ENCODE results near the gene IL1RL2. TPM values are rescaled to one million over a fixed set of nuclear protein-coding genes. Genes with fewer than 3 reads are reported as not detected.

The IL1RL2 gene
- total RNA-seq, 1 experiment from 2014 or later: not detected

GRCh38 chr2:102258386-102259074 lies 71.7 kb downstream of the IL1RL2 start:
- Mint-ChIP-seq H3K9me3 (no peaks in the 10 kb centered on the region), H3K36me3 (no peaks in the 10 kb centered on the region), H3K27ac (no peak overlapping the region), H3K4me3 (no peak overlapping the region), H3K27me3 (ENCODE audit: low read depth) (peaks cover 3% of the 10 kb centered on the region; the same call in 1 of the 2 replicates), H3K4me1 (no peaks in the 10 kb centered on the region; the same call in 1 of the 2 replicates)
- DNase-seq (ENCODE audit: low spot score) (no peak), ATAC-seq (no peak)
- TF ChIP-seq ZNF425 (CRISPR knock-in tag; conservative IDR thresholded peaks at IDR 0.05): no peak
- TF ChIP-seq FOXP1 (CRISPR knock-in tag; IDR thresholded peaks at IDR 0.05; ENCODE audit: borderline replicate concordance): no peak
- TF ChIP-seq ELF4 (CRISPR knock-in tag; IDR thresholded peaks at IDR 0.05; ENCODE audit: low read depth): no peak
- no peak for TF ChIP-seq PRRX2 (CRISPR knock-in tag; IDR thresholded peaks at IDR 0.05)
- TF ChIP-seq, protein P1, sequence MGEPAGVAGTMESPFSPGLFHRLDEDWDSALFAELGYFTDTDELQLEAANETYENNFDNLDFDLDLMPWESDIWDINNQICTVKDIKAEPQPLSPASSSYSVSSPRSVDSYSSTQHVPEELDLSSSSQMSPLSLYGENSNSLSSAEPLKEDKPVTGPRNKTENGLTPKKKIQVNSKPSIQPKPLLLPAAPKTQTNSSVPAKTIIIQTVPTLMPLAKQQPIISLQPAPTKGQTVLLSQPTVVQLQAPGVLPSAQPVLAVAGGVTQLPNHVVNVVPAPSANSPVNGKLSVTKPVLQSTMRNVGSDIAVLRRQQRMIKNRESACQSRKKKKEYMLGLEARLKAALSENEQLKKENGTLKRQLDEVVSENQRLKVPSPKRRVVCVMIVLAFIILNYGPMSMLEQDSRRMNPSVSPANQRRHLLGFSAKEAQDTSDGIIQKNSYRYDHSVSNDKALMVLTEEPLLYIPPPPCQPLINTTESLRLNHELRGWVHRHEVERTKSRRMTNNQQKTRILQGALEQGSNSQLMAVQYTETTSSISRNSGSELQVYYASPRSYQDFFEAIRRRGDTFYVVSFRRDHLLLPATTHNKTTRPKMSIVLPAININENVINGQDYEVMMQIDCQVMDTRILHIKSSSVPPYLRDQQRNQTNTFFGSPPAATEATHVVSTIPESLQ (CRISPR knock-in tag; IDR thresholded peaks at IDR 0.05): no peak
- TF ChIP-seq, protein P2, sequence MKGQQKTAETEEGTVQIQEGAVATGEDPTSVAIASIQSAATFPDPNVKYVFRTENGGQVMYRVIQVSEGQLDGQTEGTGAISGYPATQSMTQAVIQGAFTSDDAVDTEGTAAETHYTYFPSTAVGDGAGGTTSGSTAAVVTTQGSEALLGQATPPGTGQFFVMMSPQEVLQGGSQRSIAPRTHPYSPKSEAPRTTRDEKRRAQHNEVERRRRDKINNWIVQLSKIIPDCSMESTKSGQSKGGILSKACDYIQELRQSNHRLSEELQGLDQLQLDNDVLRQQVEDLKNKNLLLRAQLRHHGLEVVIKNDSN (CRISPR knock-in tag; IDR thresholded peaks at IDR 0.05): no peak
- no peak for TF ChIP-seq HMGA2 (CRISPR knock-in tag; IDR thresholded peaks at IDR 0.05)
- TF ChIP-seq, protein P3, sequence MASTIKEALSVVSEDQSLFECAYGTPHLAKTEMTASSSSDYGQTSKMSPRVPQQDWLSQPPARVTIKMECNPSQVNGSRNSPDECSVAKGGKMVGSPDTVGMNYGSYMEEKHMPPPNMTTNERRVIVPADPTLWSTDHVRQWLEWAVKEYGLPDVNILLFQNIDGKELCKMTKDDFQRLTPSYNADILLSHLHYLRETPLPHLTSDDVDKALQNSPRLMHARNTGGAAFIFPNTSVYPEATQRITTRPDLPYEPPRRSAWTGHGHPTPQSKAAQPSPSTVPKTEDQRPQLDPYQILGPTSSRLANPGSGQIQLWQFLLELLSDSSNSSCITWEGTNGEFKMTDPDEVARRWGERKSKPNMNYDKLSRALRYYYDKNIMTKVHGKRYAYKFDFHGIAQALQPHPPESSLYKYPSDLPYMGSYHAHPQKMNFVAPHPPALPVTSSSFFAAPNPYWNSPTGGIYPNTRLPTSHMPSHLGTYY (CRISPR knock-in tag; IDR thresholded peaks at IDR 0.05): no peak
- TF ChIP-seq TP53 (CRISPR knock-in tag; IDR thresholded peaks at IDR 0.05): no peak
- no peak for TF ChIP-seq ZNF396 (CRISPR knock-in tag; IDR thresholded peaks at IDR 0.05; ENCODE audit: borderline replicate concordance)
- no peak for TF ChIP-seq ATF1 (CRISPR knock-in tag; IDR thresholded peaks at IDR 0.05)
- no peak for TF ChIP-seq ZNF121 (CRISPR knock-in tag; IDR thresholded peaks at IDR 0.05)
- no peak for TF ChIP-seq NFE2L1 (CRISPR knock-in tag; IDR thresholded peaks at IDR 0.05)
- no peak for TF ChIP-seq TCF7 (CRISPR knock-in tag; IDR thresholded peaks at IDR 0.05; ENCODE audit: low read depth)
- CTCF ChIA-PET: no interaction called here
- POLR2A ChIA-PET: no interaction called here

GRCh38 chr2:102261467-102262135 lies 74.8 kb downstream of the IL1RL2 start:
- Mint-ChIP-seq H3K9me3 (no peaks in the 10 kb centered on the region), H3K36me3 (no peaks in the 10 kb centered on the region), H3K4me1 (peaks cover 5% of the 10 kb centered on the region), H3K4me3 (no peak overlapping the region), H3K27ac (no peak overlapping the region), H3K27me3 (ENCODE audit: low read depth) (peaks cover 3% of the 10 kb centered on the region; the same call in 1 of the 2 replicates)
- ChIA-PET POLR2A (no interaction called here), CTCF (interaction anchor here (2.3 kb wide), 1 partner anchor 10 kb away, joined by 8 read pairs; no protein-coding TSS in a partner anchor)
- ATAC-seq (no peak), DNase-seq (ENCODE audit: low spot score) (no peak)
- TF ChIP-seq, protein P4, sequence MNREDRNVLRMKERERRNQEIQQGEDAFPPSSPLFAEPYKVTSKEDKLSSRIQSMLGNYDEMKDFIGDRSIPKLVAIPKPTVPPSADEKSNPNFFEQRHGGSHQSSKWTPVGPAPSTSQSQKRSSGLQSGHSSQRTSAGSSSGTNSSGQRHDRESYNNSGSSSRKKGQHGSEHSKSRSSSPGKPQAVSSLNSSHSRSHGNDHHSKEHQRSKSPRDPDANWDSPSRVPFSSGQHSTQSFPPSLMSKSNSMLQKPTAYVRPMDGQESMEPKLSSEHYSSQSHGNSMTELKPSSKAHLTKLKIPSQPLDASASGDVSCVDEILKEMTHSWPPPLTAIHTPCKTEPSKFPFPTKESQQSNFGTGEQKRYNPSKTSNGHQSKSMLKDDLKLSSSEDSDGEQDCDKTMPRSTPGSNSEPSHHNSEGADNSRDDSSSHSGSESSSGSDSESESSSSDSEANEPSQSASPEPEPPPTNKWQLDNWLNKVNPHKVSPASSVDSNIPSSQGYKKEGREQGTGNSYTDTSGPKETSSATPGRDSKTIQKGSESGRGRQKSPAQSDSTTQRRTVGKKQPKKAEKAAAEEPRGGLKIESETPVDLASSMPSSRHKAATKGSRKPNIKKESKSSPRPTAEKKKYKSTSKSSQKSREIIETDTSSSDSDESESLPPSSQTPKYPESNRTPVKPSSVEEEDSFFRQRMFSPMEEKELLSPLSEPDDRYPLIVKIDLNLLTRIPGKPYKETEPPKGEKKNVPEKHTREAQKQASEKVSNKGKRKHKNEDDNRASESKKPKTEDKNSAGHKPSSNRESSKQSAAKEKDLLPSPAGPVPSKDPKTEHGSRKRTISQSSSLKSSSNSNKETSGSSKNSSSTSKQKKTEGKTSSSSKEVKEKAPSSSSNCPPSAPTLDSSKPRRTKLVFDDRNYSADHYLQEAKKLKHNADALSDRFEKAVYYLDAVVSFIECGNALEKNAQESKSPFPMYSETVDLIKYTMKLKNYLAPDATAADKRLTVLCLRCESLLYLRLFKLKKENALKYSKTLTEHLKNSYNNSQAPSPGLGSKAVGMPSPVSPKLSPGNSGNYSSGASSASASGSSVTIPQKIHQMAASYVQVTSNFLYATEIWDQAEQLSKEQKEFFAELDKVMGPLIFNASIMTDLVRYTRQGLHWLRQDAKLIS (CRISPR knock-in tag; IDR thresholded peaks at IDR 0.05; ENCODE audit: borderline replicate concordance): no peak
- TF ChIP-seq, protein P5, sequence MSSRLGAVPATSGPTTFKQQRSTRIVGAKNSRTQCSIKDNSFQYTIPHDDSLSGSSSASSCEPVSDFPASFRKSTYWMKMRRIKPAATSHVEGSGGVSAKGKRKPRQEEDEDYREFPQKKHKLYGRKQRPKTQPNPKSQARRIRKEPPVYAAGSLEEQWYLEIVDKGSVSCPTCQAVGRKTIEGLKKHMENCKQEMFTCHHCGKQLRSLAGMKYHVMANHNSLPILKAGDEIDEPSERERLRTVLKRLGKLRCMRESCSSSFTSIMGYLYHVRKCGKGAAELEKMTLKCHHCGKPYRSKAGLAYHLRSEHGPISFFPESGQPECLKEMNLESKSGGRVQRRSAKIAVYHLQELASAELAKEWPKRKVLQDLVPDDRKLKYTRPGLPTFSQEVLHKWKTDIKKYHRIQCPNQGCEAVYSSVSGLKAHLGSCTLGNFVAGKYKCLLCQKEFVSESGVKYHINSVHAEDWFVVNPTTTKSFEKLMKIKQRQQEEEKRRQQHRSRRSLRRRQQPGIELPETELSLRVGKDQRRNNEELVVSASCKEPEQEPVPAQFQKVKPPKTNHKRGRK (CRISPR knock-in tag; IDR thresholded peaks at IDR 0.05; ENCODE audit: borderline replicate concordance): no peak
- no peak for TF ChIP-seq FOXP4 (CRISPR knock-in tag; IDR thresholded peaks at IDR 0.05)
- no peak for TF ChIP-seq NFYB (CRISPR knock-in tag; conservative IDR thresholded peaks at IDR 0.05; ENCODE audit: low read depth)
- no peak for TF ChIP-seq GTF2I (CRISPR knock-in tag; conservative IDR thresholded peaks at IDR 0.05)
